ENCODE data around the gene MCM8. TPM values are rescaled to one million over a fixed set of nuclear protein-coding genes. Genes with fewer than 3 reads are reported as not detected.
"Not testable (repeated sequence)": the region's sequence is repeated elsewhere in the genome, so short reads cannot be mapped to it uniquely, and the experiment has no call there.

The MCM8 gene
- total RNA-seq, 1 donor from 2014 or later = 5.2 TPM

DNA sequence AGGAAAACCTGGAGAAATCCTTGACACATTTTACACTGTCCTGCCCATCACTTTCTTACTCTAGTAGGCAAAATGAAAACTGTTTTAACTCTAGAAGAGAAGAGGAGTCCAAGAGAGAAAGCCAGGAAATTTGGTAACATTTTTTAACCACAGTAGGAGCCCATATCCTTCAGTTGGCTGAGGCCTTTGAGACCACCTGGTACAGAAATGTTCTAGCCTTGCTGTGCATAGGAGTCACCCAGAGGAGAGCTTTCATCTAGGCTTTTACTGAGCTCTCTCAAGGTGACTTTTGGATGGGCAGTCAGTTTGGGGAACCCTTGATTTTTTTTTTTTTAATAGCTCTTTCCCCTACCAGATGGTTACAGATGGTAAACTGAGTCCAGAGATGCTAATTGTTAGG, 78.4 kb downstream of the MCM8 start:
- peaks cover 45% of the 10 kb centered on the region for H3K36me3 ChIP-seq
- no peak overlapping the region for H3K27ac ChIP-seq
- intact Hi-C loops (cut with DNase I) = no loop called here
- no peaks in the 10 kb centered on the region for H3K4me1 ChIP-seq
- no peak for DNase-seq
- H3K9me3 ChIP-seq = no peaks in the 10 kb centered on the region
- H3K27me3 ChIP-seq = no peaks in the 10 kb centered on the region
- no peak overlapping the region for H3K4me3 ChIP-seq
- TF ChIP-seq, protein P1, sequence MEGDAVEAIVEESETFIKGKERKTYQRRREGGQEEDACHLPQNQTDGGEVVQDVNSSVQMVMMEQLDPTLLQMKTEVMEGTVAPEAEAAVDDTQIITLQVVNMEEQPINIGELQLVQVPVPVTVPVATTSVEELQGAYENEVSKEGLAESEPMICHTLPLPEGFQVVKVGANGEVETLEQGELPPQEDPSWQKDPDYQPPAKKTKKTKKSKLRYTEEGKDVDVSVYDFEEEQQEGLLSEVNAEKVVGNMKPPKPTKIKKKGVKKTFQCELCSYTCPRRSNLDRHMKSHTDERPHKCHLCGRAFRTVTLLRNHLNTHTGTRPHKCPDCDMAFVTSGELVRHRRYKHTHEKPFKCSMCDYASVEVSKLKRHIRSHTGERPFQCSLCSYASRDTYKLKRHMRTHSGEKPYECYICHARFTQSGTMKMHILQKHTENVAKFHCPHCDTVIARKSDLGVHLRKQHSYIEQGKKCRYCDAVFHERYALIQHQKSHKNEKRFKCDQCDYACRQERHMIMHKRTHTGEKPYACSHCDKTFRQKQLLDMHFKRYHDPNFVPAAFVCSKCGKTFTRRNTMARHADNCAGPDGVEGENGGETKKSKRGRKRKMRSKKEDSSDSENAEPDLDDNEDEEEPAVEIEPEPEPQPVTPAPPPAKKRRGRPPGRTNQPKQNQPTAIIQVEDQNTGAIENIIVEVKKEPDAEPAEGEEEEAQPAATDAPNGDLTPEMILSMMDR (IDR thresholded peaks at IDR 0.05) = no peak
- no peak for ATAC-seq

DNA sequence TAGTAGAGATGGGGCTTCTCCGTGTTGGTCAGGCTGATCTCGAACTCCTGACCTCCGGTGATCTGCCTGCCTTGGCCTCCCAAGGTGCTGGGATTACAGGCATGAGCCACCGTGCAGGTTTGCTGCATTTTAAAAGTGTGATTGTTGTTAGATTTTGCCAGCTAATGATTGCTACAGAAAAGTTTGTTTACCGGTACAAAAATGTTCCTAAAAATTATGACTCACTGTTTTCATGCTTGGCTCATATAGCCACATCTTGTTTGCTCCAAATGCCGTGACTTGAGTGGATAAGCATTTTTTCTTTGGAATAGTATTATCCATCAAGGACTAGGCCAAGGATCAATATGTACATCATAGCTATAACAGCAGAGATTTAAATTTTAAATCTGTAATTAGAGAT, 79.1 kb downstream of the MCM8 start:
- TF ChIP-seq, protein P1 (IDR thresholded peaks at IDR 0.05) = no peak
- H3K4me1 ChIP-seq = peaks cover 5% of the 10 kb centered on the region
- peaks cover 45% of the 10 kb centered on the region for H3K36me3 ChIP-seq
- no peaks in the 10 kb centered on the region for H3K9me3 ChIP-seq
- no peak overlapping the region for H3K4me3 ChIP-seq
- intact Hi-C loops (cut with DNase I) = no loop called here
- H3K27ac ChIP-seq = no peak overlapping the region
- no peaks in the 10 kb centered on the region for H3K27me3 ChIP-seq
- DNase-seq (no peak), ATAC-seq (no peak)

GRCh38 chr20:6030453-6031080, 80.1 kb downstream of the MCM8 start:
- Histone ChIP-seq H3K4me1 (peaks cover 12% of the 10 kb centered on the region), H3K27ac (no peak overlapping the region), H3K36me3 (peaks cover 49% of the 10 kb centered on the region), H3K4me3 (no peak overlapping the region), H3K9me3 (no peaks in the 10 kb centered on the region), H3K27me3 (no peaks in the 10 kb centered on the region)
- intact Hi-C loops (cut with DNase I) = no loop called here
- DNase-seq (no peak), ATAC-seq (no peak)
- TF ChIP-seq, protein P1 (IDR thresholded peaks at IDR 0.05) = no peak

DNA sequence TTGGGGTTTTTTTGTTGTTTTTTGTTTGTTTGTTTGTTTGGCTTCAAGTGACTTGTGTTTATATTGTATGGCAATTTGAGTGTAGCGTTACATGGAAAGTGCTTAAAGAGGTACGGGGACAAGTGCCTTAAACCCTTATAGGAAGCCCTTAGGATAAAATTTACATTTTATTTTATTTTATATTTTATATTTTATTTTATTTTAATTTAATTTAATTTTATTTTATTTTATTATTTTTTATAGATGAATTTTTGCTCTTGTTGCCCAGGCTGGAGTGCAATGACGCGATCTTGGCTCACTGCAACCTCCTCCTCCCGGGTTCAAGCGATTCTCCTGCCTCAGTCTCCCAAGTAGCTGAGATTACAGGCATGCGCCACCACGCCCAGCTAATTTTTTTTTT, 82.5 kb downstream of the MCM8 start:
- H3K4me3 ChIP-seq; H3K9me3 ChIP-seq; H3K27me3 ChIP-seq; intact Hi-C loops (cut with DNase I); DNase-seq; ATAC-seq; H3K27ac ChIP-seq: not testable (repeated sequence)
- Histone ChIP-seq H3K4me1 (peaks cover 12% of the 10 kb centered on the region), H3K36me3 (peaks cover 60% of the 10 kb centered on the region)

GRCh38 chr20:6034134-6034969, 83.9 kb downstream of the MCM8 start:
- ATAC-seq (no peak), DNase-seq (no peak)
- intact Hi-C loops (cut with DNase I) = no loop called here

GRCh38 chr20:6036213-6036612, 85.8 kb downstream of the MCM8 start:
- intact Hi-C loops (cut with DNase I) = no loop called here
- no peak overlapping the region for H3K4me3 ChIP-seq
- H3K27ac ChIP-seq = no peak overlapping the region
- peaks cover 12% of the 10 kb centered on the region for H3K4me1 ChIP-seq
- TF ChIP-seq, protein P1 (IDR thresholded peaks at IDR 0.05) = no peak
- DNase-seq (no peak), ATAC-seq (no peak)
- H3K9me3 ChIP-seq = no peaks in the 10 kb centered on the region
- H3K36me3 ChIP-seq = peaks cover 91% of the 10 kb centered on the region
- H3K27me3 ChIP-seq = no peaks in the 10 kb centered on the region

More at GRCh38 chr20:6034134-6034969, 83.9 kb downstream of the MCM8 start:
- TF ChIP-seq, protein P1 (IDR thresholded peaks at IDR 0.05) = no peak
- peaks cover 12% of the 10 kb centered on the region for H3K4me1 ChIP-seq
- peaks cover 72% of the 10 kb centered on the region for H3K36me3 ChIP-seq
- no peaks in the 10 kb centered on the region for H3K9me3 ChIP-seq
- no peak overlapping the region for H3K4me3 ChIP-seq
- H3K27ac ChIP-seq = no peak overlapping the region
- H3K27me3 ChIP-seq = no peaks in the 10 kb centered on the region
